Osteocyte (in vitro differentiated cells): ENCODE results near the gene CDKL4. TPM values are rescaled to one million over a fixed set of nuclear protein-coding genes. Genes with fewer than 3 reads are reported as not detected.

Experiments
- DNase-seq: peaks from one replicate; pipeline ENCODE4 v3.0.0; 2021; ENCODE audit warnings: mixed read lengths; ENCODE audit not compliant: unreplicated experiment; ENCODE audit errors: extremely low spot score
- H3K27ac Mint-ChIP-seq: one replicate; pipeline ENCODE4 v1.8.0; 2021; ENCODE audit warnings: mild to moderate bottlenecking, mixed read lengths; ENCODE audit not compliant: unreplicated experiment
- H3K27me3 Mint-ChIP-seq: one replicate; pipeline ENCODE4 v1.8.0; 2021; ENCODE audit warnings: mixed read lengths; ENCODE audit not compliant: unreplicated experiment
- H3K36me3 Mint-ChIP-seq: one replicate; pipeline ENCODE4 v1.8.0; 2021; ENCODE audit warnings: mixed read lengths; ENCODE audit not compliant: unreplicated experiment
- H3K4me1 Mint-ChIP-seq: one replicate; pipeline ENCODE4 v1.8.0; 2021; ENCODE audit warnings: mixed read lengths; ENCODE audit not compliant: unreplicated experiment
- H3K4me3 Mint-ChIP-seq: one replicate; pipeline ENCODE4 v1.8.0; 2021; ENCODE audit warnings: mild to moderate bottlenecking, moderate library complexity, mixed read lengths; ENCODE audit not compliant: unreplicated experiment
- H3K9me3 Mint-ChIP-seq: one replicate; pipeline ENCODE4 v1.8.0; 2021; ENCODE audit warnings: mixed read lengths; ENCODE audit not compliant: unreplicated experiment
- CTCF ChIP-seq: fragments of 200-600 bp; sonication (generic); IDR thresholded peaks from 2 replicates; pipeline ENCODE4 v1.5.0; 2021; ENCODE audit warnings: antibody characterized with exemption, mild to moderate bottlenecking, moderate library complexity
- total RNA-seq: library from RNA; stranded (reverse); gene quantifications from 2 replicates; pipeline ENCODE4 v1.2.1, GENCODE V29; 2021

Gene CDKL4
- total RNA-seq, 1 donor from 2014 or later, result 0.83 TPM

- no peak for DNase-seq
- H3K27me3 Mint-ChIP-seq, result no peaks in the 10 kb centered on the region
- no peaks in the 10 kb centered on the region for H3K9me3 Mint-ChIP-seq
- H3K36me3 Mint-ChIP-seq, result peaks cover 2% of the 10 kb centered on the region
- H3K4me3 Mint-ChIP-seq, result no peak overlapping the region
- no peak for TF ChIP-seq CTCF
- H3K4me1 Mint-ChIP-seq, result no peaks in the 10 kb centered on the region
- H3K27ac Mint-ChIP-seq, result no peak overlapping the region
Observed at GRCh38 chr2:39171621-39172020, 72.1 kb downstream of the CDKL4 start.

GRCh38 chr2:39164089-39164488, 79.7 kb downstream of the CDKL4 start:
- H3K4me1 Mint-ChIP-seq, result no peaks in the 10 kb centered on the region
- H3K4me3 Mint-ChIP-seq, result no peak overlapping the region
- peaks cover 10% of the 10 kb centered on the region for H3K27me3 Mint-ChIP-seq
- no peak for DNase-seq
- no peak for TF ChIP-seq CTCF
- no peaks in the 10 kb centered on the region for H3K36me3 Mint-ChIP-seq
- H3K9me3 Mint-ChIP-seq, result no peaks in the 10 kb centered on the region
- no peak overlapping the region for H3K27ac Mint-ChIP-seq

- H3K9me3 Mint-ChIP-seq, result no peaks in the 10 kb centered on the region
- TF ChIP-seq CTCF, result no peak
- H3K27me3 Mint-ChIP-seq, result peaks cover 10% of the 10 kb centered on the region
- no peak overlapping the region for H3K27ac Mint-ChIP-seq
- no peaks in the 10 kb centered on the region for H3K4me1 Mint-ChIP-seq
- H3K36me3 Mint-ChIP-seq, result no peaks in the 10 kb centered on the region
- H3K4me3 Mint-ChIP-seq, result no peak overlapping the region
- DNase-seq, result no peak
Observed at GRCh38 chr2:39160982-39161381, 82.8 kb downstream of the CDKL4 start.

GRCh38 chr2:39159283-39159682, 84.5 kb downstream of the CDKL4 start:
- no peaks in the 10 kb centered on the region for H3K9me3 Mint-ChIP-seq
- peaks cover 5% of the 10 kb centered on the region for H3K27me3 Mint-ChIP-seq
- no peak overlapping the region for H3K27ac Mint-ChIP-seq
- DNase-seq, result no peak
- H3K4me3 Mint-ChIP-seq, result no peak overlapping the region
- no peak for TF ChIP-seq CTCF
- no peaks in the 10 kb centered on the region for H3K4me1 Mint-ChIP-seq
- no peaks in the 10 kb centered on the region for H3K36me3 Mint-ChIP-seq

GRCh38 chr2:39158351-39158750, 85.4 kb downstream of the CDKL4 start:
- Mint-ChIP-seq H3K9me3 (no peaks in the 10 kb centered on the region), H3K4me3 (no peak overlapping the region), H3K27ac (no peak overlapping the region), H3K36me3 (no peaks in the 10 kb centered on the region), H3K27me3 (peaks cover 4% of the 10 kb centered on the region), H3K4me1 (no peaks in the 10 kb centered on the region)
- no peak for TF ChIP-seq CTCF
- DNase-seq, result no peak
